Measurements from ENCODE around the gene MEFV. TPM values are rescaled to one million over a fixed set of nuclear protein-coding genes. Genes with fewer than 3 reads are reported as not detected.

The MEFV gene
- total and polyA plus RNA-seq, 2 donors (not counting 1 experiment from before 2014, with no cell fraction given) = 0.24 to 0.25 TPM

DNA sequence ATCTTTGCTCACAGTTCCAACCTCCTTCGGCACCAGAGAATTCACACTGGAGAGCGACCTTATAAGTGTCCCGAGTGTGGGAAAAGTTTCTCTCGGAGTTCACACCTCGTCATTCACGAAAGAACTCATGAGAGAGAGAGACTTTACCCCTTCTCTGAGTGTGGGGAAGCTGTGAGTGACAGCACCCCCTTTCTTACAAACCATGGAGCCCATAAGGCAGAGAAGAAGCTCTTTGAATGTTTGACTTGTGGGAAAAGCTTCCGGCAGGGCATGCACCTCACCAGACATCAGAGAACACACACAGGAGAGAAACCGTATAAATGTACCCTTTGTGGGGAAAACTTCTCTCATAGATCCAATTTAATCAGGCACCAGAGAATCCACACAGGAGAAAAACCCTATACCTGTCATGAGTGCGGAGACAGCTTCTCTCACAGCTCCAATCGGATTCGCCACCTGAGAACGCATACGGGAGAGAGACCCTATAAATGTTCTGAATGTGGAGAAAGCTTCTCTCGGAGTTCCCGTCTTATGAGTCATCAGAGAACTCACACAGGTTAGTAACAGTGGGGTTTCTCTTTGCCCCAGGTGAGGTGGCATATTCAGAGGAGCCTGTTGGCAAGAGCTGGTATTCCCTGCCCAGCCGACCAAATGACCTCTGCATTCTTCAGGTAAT, 33.7 kb upstream of the MEFV start:
- peaks cover 10% of the 10 kb centered on the region for H3K9me3 Mint-ChIP-seq (ENCODE audit: insufficient read depth)
- ChIA-PET POLR2A (no interaction called here), CTCF (no interaction called here)
- peaks cover 21% of the 10 kb centered on the region for H3K4me1 Mint-ChIP-seq
- TF ChIP-seq EZH2 (IDR thresholded peaks at IDR 0.05; ENCODE audit: borderline replicate concordance, insufficient read depth, low read depth, low read length, poor library complexity, severe bottlenecking) = no peak
- TF ChIP-seq, protein P1, sequence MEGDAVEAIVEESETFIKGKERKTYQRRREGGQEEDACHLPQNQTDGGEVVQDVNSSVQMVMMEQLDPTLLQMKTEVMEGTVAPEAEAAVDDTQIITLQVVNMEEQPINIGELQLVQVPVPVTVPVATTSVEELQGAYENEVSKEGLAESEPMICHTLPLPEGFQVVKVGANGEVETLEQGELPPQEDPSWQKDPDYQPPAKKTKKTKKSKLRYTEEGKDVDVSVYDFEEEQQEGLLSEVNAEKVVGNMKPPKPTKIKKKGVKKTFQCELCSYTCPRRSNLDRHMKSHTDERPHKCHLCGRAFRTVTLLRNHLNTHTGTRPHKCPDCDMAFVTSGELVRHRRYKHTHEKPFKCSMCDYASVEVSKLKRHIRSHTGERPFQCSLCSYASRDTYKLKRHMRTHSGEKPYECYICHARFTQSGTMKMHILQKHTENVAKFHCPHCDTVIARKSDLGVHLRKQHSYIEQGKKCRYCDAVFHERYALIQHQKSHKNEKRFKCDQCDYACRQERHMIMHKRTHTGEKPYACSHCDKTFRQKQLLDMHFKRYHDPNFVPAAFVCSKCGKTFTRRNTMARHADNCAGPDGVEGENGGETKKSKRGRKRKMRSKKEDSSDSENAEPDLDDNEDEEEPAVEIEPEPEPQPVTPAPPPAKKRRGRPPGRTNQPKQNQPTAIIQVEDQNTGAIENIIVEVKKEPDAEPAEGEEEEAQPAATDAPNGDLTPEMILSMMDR (IDR thresholded peaks at IDR 0.05) = no peak
- peaks cover 3 to 7% of the 10 kb centered on the region in 2 donors for H3K4me1 ChIP-seq (ENCODE audit: control insufficient read depth in 2 of 2, insufficient read depth in 2 of 2, low read length in 2 of 2)
- intact Hi-C loops (cut with micrococcal nuclease) = loop anchor here (10.0 kb wide), 1 partner anchor 265 kb away; the partner anchor contains the start of genes HCFC1R1, THOC6 and TNFRSF12A
- H3K27ac ChIP-seq (ENCODE audit: low read length in 2 of 2) = no peak overlapping the region
- H4K20me1 ChIP-seq (ENCODE audit: control insufficient read depth, insufficient read depth, low read length, poor library complexity, severe bottlenecking) = peaks cover 36% of the 10 kb centered on the region
- H3K27me3 Mint-ChIP-seq = no peaks in the 10 kb centered on the region
- no peak overlapping the region for H2AFZ ChIP-seq (ENCODE audit: insufficient read depth, low read depth, low read length, poor library complexity, severe bottlenecking)
- H3K27me3 ChIP-seq (replicated peaks in 1 of 4; ENCODE audit: control extremely low read depth in 1 of 4, control insufficient read depth in 3 of 4, insufficient read depth in 4 of 4, low read length in 3 of 4) = no peaks in the 10 kb centered on the region
- peaks cover 57% of the 10 kb centered on the region for H3K79me2 ChIP-seq (ENCODE audit: control insufficient read depth, insufficient read depth, low read length)
- WGBS (ENCODE audit: insufficient coverage) = 97% methylated on average over 7 of the region's 16 CpGs
- ATAC-seq (ENCODE audit: low read depth) (no peak), DNase-seq (no peak)
- no peak overlapping the region for H3K9ac ChIP-seq (ENCODE audit: low read length)
- peaks cover 21 to 58% of the 10 kb centered on the region in 2 experiments for H3K36me3 ChIP-seq (replicated peaks in 1 of 2; ENCODE audit: control extremely low read depth in 1 of 2, control insufficient read depth in 1 of 2, extremely low read depth in 1 of 2, insufficient read depth in 2 of 2, low read length in 1 of 2)
- H3K27ac Mint-ChIP-seq = no peak overlapping the region
- peaks cover 5 to 50% (median 49%) of the 10 kb centered on the region in 3 donors for H3K9me3 ChIP-seq (ENCODE audit: control extremely low read depth in 1 of 3, control insufficient read depth in 2 of 3, insufficient read depth in 1 of 3, low read length in 2 of 3)
- no peak overlapping the region for H3K4me3 Mint-ChIP-seq
- H3K4me2 ChIP-seq (replicated peaks; ENCODE audit: low read depth, low read length, poor library complexity, severe bottlenecking) = no peak overlapping the region
- no peak overlapping the region for H3K4me3 ChIP-seq (ENCODE audit: control extremely low read depth in 1 of 5, extremely low read depth in 1 of 5, insufficient read depth in 1 of 5, low read depth in 2 of 5, low read length in 4 of 5)

GRCh38 chr16:3285131-3285530, 28.7 kb upstream of the MEFV start:
- POLR2A ChIA-PET = interaction anchor here (1.4 kb wide), 1 partner anchor 20 kb away, joined by 5 read pairs; no protein-coding TSS in a partner anchor
- H3K9me3 Mint-ChIP-seq (ENCODE audit: insufficient read depth) = no peaks in the 10 kb centered on the region
- H3K4me1 Mint-ChIP-seq = peaks cover 37% of the 10 kb centered on the region
- Histone ChIP-seq H3K9ac (ENCODE audit: low read length) (no peak overlapping the region), H2AFZ (ENCODE audit: insufficient read depth, low read depth, low read length, poor library complexity, severe bottlenecking) (no peak overlapping the region), H3K4me1 (ENCODE audit: control insufficient read depth in 2 of 2, insufficient read depth in 2 of 2, low read length in 2 of 2) (peaks cover 22 to 30% of the 10 kb centered on the region in 2 donors), H3K27ac (ENCODE audit: low read length in 2 of 2) (no peak overlapping the region), H3K4me2 (replicated peaks; ENCODE audit: low read depth, low read length, poor library complexity, severe bottlenecking) (peak overlapping the region; percentile 98), H3K27me3 (replicated peaks in 1 of 4; ENCODE audit: control extremely low read depth in 1 of 4, control insufficient read depth in 3 of 4, insufficient read depth in 4 of 4, low read length in 3 of 4) (no peaks in the 10 kb centered on the region), H3K36me3 (replicated peaks in 1 of 2; ENCODE audit: control extremely low read depth in 1 of 2, control insufficient read depth in 1 of 2, extremely low read depth in 1 of 2, insufficient read depth in 2 of 2, low read length in 1 of 2) (peaks cover 11 to 38% of the 10 kb centered on the region in 2 experiments), H3K9me3 (ENCODE audit: control extremely low read depth in 1 of 3, control insufficient read depth in 2 of 3, insufficient read depth in 1 of 3, low read length in 2 of 3) (peaks cover 2 to 27% (median 17%) of the 10 kb centered on the region in 3 donors), H3K79me2 (ENCODE audit: control insufficient read depth, insufficient read depth, low read length) (peaks cover 62% of the 10 kb centered on the region), H4K20me1 (ENCODE audit: control insufficient read depth, insufficient read depth, low read length, poor library complexity, severe bottlenecking) (peaks cover 38% of the 10 kb centered on the region), H3K4me3 (ENCODE audit: control extremely low read depth in 1 of 5, extremely low read depth in 1 of 5, insufficient read depth in 1 of 5, low read depth in 2 of 5, low read length in 4 of 5) (no peak overlapping the region)
- 94% methylated on average over 4 of the region's 6 CpGs for WGBS (ENCODE audit: insufficient coverage)
- no peak for TF ChIP-seq EZH2 (IDR thresholded peaks at IDR 0.05; ENCODE audit: borderline replicate concordance, insufficient read depth, low read depth, low read length, poor library complexity, severe bottlenecking)
- TF ChIP-seq, protein P1 (IDR thresholded peaks at IDR 0.05) = no peak
- no peak overlapping the region for H3K27ac Mint-ChIP-seq
- intact Hi-C loops (cut with micrococcal nuclease) = loop anchor here (10.0 kb wide), 1 partner anchor 260 kb away; the partner anchor contains the start of genes HCFC1R1, THOC6 and TNFRSF12A
- H3K27me3 Mint-ChIP-seq = no peaks in the 10 kb centered on the region
- H3K4me3 Mint-ChIP-seq = peak overlapping the region; percentile 97
- no peak for ATAC-seq (ENCODE audit: low read depth)
- CTCF ChIA-PET = interaction anchor here (1.1 kb wide), 1 partner anchor 18 kb away, joined by 4 read pairs; no protein-coding TSS in a partner anchor
- no peak for DNase-seq

Data from B cell (primary cell).